T follicular helper cell (primary cell): ENCODE data around the gene DMKN.
"Not testable (repeated sequence)": the region's sequence is repeated elsewhere in the genome, so short reads cannot be mapped to it uniquely, and the experiment has no call there.

ENCODE experiments used
- DNase-seq: peaks from one replicate; pipeline ENCODE4 v3.0.0-alpha.2; 2020; ENCODE audit warnings: low read depth

The DMKN gene

DNA sequence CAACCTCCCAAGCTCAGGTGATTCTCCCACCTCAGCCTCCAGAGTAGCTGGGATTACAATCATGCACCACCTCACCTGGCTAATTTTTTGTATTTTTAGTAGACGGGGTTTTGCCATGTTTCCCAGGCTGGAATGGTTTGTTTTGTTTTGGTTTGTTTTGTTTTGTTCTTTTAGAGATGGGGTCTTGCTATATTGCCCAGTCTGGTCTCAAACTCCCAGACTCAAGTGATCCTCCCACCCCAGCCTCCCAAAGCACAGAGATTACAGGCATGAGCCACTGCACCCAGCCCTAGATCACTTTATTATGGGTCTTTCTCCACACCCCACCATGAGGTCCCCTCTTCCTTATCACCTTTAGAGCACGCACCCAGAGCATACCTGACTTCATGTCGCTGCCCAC is 15.2 kb downstream of the DMKN start:
- DNase-seq, result no peak

DNA sequence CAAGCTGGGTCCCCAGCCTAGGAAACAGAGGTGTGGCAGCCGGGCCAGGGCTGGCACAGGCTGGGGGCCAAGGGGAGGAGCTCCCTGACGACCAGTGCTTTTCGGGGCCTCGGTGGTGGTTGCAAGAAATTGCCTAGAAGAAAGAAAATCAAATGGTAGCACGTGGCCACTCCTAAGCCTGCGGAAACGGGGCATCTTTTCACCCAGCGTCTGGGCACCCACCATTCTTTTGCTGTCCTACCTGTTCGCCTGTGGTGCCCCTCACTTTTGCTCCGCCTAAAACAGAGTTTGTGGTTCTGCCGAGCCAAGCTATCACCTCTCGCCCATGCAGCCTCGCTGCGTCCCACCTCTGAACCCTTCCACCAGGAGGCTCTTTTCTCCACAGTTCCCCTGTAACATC is 16.0 kb downstream of the DMKN start:
- DNase-seq, result no peak

DNA sequence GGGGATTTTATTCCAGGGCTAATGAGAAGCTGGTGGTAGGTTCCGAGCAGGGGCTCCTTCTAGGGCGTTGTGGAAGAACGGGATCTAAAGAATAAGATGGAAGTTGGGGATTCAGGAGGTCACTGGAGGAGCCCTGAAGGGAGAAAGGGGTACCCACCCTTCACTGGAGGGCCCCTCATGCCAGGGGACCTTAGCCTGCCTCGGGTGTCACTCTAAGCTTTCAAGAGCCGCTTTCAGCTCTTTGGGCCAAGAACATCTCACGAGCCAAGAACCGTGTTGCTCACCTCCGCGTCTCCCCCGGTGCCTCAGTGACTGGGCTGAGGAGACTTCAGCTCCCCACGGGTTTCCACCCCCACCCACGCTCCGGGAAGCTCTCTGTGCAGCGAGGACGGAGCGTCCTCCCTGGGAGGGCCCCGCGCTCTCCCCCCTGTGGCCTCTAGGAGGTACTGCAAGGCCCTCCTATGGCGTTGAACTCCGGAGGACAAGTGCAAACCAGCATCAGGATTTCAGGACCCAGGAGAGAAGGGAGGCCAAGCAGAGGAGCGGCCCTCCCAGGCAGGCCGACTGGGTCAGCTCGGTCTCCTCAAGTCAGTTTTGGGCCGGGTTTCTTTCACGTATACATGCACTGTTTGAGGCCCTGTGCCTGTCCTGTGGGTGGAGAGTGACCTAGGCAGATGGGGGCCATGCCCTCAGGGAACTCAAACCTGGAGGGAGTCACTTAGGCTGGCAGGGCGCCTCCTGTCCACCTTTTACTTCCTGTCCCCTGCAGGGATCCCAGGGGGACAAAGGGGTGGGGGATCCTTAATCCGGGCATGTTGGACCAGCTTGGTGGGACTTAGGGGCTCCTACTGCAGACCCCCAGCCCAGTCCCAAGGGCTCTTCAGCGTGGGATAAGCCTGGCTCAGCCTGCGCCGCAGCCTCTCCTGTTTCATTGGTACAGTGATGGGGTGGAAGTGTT is 18.1 kb downstream of the DMKN start:
- DNase-seq, result peak; percentile 39

DNA sequence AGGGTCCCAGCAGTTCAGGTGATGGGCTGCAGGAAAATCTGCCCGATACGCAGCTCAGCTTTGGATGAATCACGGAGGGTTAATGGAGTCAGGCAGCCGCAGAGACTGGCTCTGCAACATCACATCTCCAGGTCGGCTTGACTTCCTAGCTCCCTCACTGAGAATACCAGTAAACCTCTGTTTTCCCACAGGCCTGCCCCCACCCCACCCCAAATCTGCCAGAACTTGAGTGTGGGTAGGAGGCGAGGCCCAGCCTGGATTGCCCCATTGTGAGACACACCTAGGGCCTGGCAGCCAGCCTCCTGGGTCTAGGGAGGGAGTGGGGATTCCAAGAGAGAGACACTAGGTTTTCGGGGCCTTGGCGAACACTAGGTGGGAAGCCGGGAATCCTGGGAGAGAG is 19.5 kb downstream of the DMKN start:
- DNase-seq, result no peak

- DNase-seq, result no peak
These were observed 21.6 kb downstream of the DMKN start for GRCh38 chr19:35491836-35492360.

GRCh38 chr19:35490364-35490763 is 23.1 kb downstream of the DMKN start, which contains the start of gene KRTDAP:
KRTDAP (minus strand) TSS chr19:35490464; CDS start chr19:35490442, 22 bp downstream.
- no peak for DNase-seq

DNA sequence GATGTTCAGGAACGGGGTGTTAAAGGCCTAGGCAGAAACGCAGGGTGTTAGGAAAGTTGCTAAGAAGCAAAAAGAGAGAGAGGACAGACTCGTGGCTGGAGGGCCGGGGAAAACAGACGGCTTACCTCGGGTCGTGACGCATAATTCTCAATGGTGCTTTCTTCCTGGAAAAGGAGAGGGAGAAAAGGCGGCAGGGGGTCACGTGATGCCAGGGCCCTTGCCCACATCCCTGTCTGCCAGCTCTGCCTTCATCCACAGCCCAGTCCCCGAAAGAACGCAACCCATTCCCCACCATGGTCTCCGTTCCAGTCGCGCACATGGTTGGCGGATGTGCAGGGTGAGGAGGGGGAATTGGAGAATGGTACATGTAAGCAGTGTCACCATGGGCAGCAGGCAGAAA is 24.8 kb downstream of the DMKN start:
- no peak for DNase-seq

GRCh38 chr19:35487656-35488182 is 25.7 kb downstream of the DMKN start:
- no peak for DNase-seq

DNA sequence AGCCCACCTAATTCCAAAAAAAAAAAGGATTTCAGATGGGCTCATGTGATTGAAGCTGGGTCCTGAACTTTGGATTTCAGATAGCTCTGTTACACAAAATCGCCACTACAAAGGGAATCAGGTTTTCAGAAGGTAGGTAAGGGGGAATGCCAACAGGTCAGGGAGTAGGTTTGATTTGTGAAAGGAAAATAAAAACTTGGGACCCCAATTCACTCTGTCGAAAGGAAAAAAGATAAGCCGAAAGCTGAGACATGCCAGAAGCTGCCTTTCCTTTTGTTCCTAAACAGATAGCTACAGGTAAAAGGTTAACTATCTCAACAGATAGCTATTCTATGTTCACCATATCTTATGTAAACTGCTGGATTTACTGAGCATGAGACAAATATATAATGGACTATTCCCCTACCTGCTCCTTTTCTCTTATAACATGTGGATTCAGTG is 27.2 kb downstream of the DMKN start:
- DNase-seq, result no peak

GRCh38 chr19:35484252-35485036 is 29.0 kb downstream of the DMKN start:
- no peak for DNase-seq

DNA sequence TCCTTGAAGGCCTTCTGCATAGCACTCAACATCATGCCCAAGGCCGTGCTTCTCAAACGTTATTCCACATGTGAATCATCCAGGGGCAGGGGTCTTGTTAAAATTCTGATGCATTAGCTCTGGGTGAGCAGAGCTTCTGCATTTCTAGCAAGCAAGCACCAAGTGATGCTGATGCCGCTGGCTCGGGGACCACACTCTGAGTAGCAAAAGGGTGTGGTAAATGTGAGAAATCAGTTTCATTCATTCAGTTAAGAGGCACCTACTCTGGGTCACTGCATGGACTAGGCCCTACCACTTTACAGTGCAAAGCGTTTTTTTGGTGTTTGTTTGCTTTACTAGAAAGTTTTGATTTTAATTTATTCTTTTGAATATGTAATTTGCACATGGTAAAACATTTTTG is 30.4 kb downstream of the DMKN start:
- no peak for DNase-seq

GRCh38 chr19:35478794-35479677 is 34.4 kb downstream of the DMKN start:
- no peak for DNase-seq

DNA sequence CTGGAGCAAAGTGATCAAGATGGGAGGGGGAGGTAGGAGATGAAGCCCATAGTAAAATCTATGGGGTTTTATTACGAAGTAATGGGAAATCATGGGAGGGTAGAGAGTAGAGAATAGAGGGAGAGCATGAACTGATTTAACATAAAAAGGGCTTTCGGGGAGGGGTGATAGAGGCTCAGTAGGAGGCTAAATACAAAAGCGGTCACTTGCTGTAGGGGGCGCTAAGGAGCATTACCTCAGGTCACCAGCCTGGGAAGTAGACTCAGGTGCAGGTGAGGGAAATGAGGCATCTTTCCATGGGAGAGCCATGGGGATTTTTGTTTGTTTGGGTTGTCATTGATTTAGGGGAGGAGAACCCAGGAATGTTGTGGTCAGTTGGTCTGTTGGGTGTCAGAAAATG is 37.3 kb downstream of the DMKN start:
- no peak for DNase-seq

DNA sequence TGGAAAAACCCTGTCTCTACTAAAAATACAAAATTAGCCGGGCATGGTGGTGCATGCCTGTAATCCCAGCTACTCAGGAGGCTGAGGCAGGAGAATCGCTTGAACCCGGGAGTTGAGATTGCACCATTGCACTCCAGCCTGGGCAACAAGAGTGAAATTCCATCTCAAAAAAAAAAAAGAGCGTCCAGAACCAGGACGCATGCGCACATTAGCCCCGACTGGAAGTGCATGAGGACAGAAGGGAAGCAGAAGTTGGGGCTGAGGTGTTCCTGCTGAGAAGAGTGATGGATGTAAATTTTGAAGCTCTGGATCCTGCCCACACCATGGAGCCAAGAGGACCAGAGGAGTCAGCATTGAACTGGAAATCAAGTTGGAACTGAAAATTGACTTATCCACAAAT is 38.9 kb downstream of the DMKN start:
- not testable (repeated sequence) for DNase-seq

GRCh38 chr19:35474104-35474503 is 39.3 kb downstream of the DMKN start:
- DNase-seq, result no peak

DNA sequence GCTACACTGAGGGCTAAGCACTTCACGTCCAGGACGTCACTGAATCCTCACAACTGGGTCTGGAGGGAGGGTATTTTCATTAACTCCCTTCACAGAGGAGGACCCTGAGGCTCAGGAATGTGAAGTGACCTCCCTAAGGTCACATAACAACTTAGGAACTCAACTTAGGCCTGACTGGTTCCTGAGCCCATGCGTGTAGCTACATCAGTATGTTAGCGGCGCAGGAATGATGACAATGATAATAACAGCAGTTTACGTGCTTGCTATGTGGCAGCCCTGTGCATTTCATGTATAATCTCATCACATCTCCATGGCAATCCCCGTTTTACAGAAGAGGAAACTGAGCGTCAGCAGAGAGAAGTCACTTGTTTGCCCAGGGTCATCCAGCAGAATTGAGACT is 41.5 kb downstream of the DMKN start:
- no peak for DNase-seq

- not testable (repeated sequence) for DNase-seq
These were observed 42.4 kb downstream of the DMKN start for GRCh38 chr19:35471075-35471474.

DNA sequence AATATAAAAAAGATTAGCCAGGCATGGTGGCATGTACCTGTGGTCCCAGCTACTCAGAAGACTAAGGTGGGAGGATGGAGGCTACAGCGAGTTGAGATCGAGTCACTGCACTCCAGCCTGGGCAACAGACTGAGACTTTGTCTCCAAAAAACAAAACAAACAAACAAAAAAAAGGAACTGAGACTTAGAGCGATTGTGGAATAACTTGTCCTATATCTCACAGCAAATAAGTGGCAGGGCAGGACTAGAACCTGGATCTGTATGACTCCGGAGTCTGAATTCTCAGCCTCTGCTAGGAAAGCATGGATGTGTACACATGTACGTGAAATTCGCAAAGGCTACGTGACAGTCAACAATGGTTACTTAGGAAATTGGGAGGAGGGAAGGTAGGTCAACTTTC is 43.3 kb downstream of the DMKN start:
- DNase-seq, result no peak

DNA sequence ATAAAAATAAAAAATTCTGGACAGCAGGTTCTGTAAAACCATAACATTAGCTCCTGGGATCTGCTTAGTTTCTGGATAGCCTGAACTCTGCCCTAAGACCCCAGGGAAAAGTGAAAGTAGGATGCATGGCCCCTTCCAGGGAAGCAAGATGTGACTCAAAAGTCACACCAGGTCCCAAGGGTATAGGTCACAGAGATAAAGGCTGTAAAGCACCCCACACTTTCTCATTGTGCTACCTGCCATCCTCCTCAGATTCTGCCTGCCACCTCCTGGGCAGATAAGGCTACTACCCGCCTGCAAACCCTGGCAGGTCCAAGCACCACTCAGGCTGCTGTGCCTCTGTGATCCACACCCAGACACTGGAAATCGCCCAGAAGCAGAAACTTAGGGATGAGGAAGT is 44.8 kb downstream of the DMKN start:
- DNase-seq, result peak; percentile 53

DNA sequence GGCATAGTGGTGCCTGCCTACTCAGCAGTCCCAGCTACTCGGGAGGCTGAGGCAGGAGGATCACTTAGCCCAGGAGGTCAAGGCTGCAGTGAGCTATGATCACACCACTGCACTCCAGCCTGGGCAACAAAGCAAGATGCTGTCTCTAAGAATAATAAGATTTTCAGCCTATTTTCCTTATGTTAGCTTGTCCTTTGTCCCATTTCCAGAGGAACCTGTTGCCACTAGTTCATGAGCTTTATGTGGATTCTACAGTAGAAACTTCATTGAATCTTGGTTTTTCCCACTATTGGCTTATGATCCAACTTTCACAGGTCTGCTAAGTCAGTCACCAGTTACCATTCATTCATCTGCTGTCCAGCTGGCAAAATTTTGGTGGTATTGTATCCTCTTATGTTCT is 47.2 kb downstream of the DMKN start:
- DNase-seq, result no peak

- not testable (repeated sequence) for DNase-seq
These were observed 50.5 kb downstream of the DMKN start for GRCh38 chr19:35462956-35463355.
